Epithelial cell of proximal tubule (primary cell): ENCODE data around the gene THAP6. TPM values are rescaled to one million over a fixed set of nuclear protein-coding genes. Genes with fewer than 3 reads are reported as not detected.

Source experiments
- DNase-seq: peaks from one replicate; pipeline ENCODE4 v3.0.0-alpha.2; 2011; ENCODE audit warnings: low read depth
- H3K4me3 ChIP-seq: 2 replicates; pipeline ENCODE4 v1.5.1; 2011; ENCODE audit warnings: low read depth, mild to moderate bottlenecking, low read length
- total RNA-seq: library from RNA; depleted of rRNA; stranded (reverse); fragments of >200 nt; gene quantifications from 2 replicates; pipeline ENCODE4 v1.2.3, GENCODE V29; 2015
- TF ChIP-seq, protein P1 (sequence below): conservative IDR thresholded peaks from 2 replicates; pipeline ENCODE4 v1.5.1; 2012; ENCODE audit warnings: low read depth, mild to moderate bottlenecking, low read length

The THAP6 gene
- total RNA-seq, 1 donor from 2014 or later, result 7.0 TPM

DNA sequence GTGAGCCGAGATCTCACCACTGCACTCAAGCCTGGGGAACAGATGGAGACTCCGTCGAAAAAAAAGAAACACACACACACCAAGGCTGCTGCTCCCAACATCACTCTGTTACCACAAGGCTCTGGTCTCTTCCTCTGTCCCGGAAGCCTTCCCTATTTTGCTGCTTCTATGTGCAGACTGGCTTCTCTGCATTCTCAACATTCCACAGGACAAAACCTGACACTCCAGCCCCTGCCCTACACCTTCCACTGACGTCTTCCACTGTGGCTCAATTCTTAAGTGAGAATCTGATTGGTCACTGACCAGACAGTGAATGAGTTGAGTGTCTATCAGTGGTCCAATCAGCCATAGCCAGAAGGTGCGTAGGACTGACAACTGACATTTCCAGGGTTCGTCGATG, 47.5 kb downstream of the THAP6 start:
- no peak for DNase-seq
- H3K4me3 ChIP-seq, result no peak overlapping the region
- TF ChIP-seq, protein P1, sequence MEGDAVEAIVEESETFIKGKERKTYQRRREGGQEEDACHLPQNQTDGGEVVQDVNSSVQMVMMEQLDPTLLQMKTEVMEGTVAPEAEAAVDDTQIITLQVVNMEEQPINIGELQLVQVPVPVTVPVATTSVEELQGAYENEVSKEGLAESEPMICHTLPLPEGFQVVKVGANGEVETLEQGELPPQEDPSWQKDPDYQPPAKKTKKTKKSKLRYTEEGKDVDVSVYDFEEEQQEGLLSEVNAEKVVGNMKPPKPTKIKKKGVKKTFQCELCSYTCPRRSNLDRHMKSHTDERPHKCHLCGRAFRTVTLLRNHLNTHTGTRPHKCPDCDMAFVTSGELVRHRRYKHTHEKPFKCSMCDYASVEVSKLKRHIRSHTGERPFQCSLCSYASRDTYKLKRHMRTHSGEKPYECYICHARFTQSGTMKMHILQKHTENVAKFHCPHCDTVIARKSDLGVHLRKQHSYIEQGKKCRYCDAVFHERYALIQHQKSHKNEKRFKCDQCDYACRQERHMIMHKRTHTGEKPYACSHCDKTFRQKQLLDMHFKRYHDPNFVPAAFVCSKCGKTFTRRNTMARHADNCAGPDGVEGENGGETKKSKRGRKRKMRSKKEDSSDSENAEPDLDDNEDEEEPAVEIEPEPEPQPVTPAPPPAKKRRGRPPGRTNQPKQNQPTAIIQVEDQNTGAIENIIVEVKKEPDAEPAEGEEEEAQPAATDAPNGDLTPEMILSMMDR, result no peak

- TF ChIP-seq, protein P1, result no peak
- no peak for DNase-seq
- H3K4me3 ChIP-seq, result no peak overlapping the region
Observed at GRCh38 chr4:75564023-75564422, 49.8 kb downstream of the THAP6 start.

GRCh38 chr4:75565481-75565880, 51.2 kb downstream of the THAP6 start:
- TF ChIP-seq, protein P1, result no peak
- H3K4me3 ChIP-seq, result no peak overlapping the region
- DNase-seq, result no peak

GRCh38 chr4:75566911-75567310, 52.6 kb downstream of the THAP6 start:
- no peak overlapping the region for H3K4me3 ChIP-seq
- DNase-seq, result no peak
- TF ChIP-seq, protein P1, result no peak

DNA sequence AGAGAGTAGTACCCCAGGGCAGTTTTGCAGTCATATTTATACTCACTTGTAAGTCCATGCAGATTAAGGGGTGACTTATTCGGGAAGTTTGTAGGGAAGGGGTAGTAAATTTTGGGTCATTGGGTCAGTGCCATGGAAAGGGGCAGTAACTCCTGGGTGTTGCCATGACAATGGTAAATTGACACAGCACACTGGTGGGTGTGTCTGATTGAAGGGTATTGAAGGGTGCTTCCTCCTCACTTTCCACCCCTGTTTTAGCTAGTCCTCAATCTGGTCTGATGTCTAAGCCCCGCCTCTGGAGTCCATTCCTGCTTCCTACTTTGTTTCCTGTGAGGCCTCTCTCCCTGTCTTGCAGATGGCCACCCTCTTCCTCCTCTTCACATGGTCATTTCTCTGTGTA, 53.5 kb downstream of the THAP6 start:
- TF ChIP-seq, protein P1, result no peak
- H3K4me3 ChIP-seq, result no peak overlapping the region
- DNase-seq, result no peak

Other genes with a start within 250 kb of the THAP6 start
- gene RCHY1, start 70 bp upstream of the THAP6 start, total RNA-seq, result 11.2 and 37.3 TPM in 2 replicates
- 0.87 TPM in 1 of 2 replicates, not detected in the other for gene ODAPH, start 41.6 kb downstream of the THAP6 start, total RNA-seq
- 1.2 and 3.6 TPM in 2 replicates for gene CDKL2, start 116.1 kb downstream of the THAP6 start, total RNA-seq
- gene G3BP2, start 158.9 kb downstream of the THAP6 start, total RNA-seq, result 109 and 113 TPM in 2 replicates
- gene USO1, start 210.1 kb downstream of the THAP6 start, total RNA-seq, result 46.0 and 57.8 TPM in 2 replicates